OCI-LY7 (cell line): ENCODE results near the gene GLS. TPM values are rescaled to one million over a fixed set of nuclear protein-coding genes. Genes with fewer than 3 reads are reported as not detected.

Experiments
- BruUV-seq: library from RNA; stranded (reverse); fragments of 400-500 nt; replicated peaks from 2 replicates; lab custom pipeline; 2021; lab: Mats Ljungman, UMichigan
- CTCF ChIA-PET: fragments of 300-600 bp; sonication (Branson Sonifier 250); formaldehyde crosslinking; loops from one replicate; lab custom pipeline; 2022; ENCODE audit warnings: antibody characterized with exemption; ENCODE audit not compliant: unreplicated experiment; lab: Charles Lee
- POLR2A ChIA-PET: fragments of 300-600 bp; sonication (Branson Sonifier 250); formaldehyde crosslinking; loops from one replicate; lab custom pipeline; 2022; ENCODE audit warnings: antibody characterized with exemption; lab: Charles Lee
- DNase-seq: peaks from one replicate; pipeline ENCODE4 v3.0.0-alpha.2; 2015; ENCODE audit warnings: low spot score
- H2AFZ ChIP-seq: fragments of 200-600 bp; sonication (generic), shearing (Covaris generic); 2 replicates; pipeline ENCODE4 v1.6.1; 2014; ENCODE audit warnings: mild to moderate bottlenecking, antibody characterized with exemption, low read length, moderate library complexity
- H3K27ac ChIP-seq: fragments of 200-600 bp; sonication (generic); 2 replicates; pipeline ENCODE4 v1.5.1; 2014; ENCODE audit warnings: mixed run types, low read depth, mild to moderate bottlenecking, moderate library complexity, low read length, inconsistent platforms; ENCODE audit not compliant: poor library complexity, severe bottlenecking
- H3K36me3 ChIP-seq: fragments of 200-600 bp; sonication (generic); 2 replicates; pipeline ENCODE4 v1.6.1; 2014; ENCODE audit warnings: mild to moderate bottlenecking, antibody characterized with exemption, low read length, moderate library complexity, mixed read lengths; ENCODE audit not compliant: insufficient read depth
- H3K4me1 ChIP-seq: fragments of 200-600 bp; sonication (generic); 2 replicates; pipeline ENCODE4 v1.5.1; 2014; ENCODE audit warnings: mild to moderate bottlenecking, low read length; ENCODE audit not compliant: insufficient read depth, poor library complexity, severe bottlenecking
- H3K4me2 ChIP-seq: fragments of 200-600 bp; sonication (generic); 2 replicates; pipeline ENCODE4 v1.6.1; 2014; ENCODE audit warnings: mild to moderate bottlenecking, low read length
- H3K4me3 ChIP-seq: fragments of 200-600 bp; sonication (generic); 2 replicates; pipeline ENCODE4 v1.5.1; 2014; ENCODE audit warnings: mild to moderate bottlenecking, low read depth, low read length; ENCODE audit not compliant: poor library complexity, severe bottlenecking
- H3K79me2 ChIP-seq: fragments of 200-600 bp; sonication (generic); 2 replicates; pipeline ENCODE4 v1.6.1; 2016; ENCODE audit warnings: low read depth, mild to moderate bottlenecking, low read length, moderate library complexity, mixed read lengths; ENCODE audit not compliant: insufficient read depth
- H3K9me2 ChIP-seq: fragments of 200-600 bp; sonication (generic); 2 replicates; pipeline ENCODE4 v1.6.1; 2016; ENCODE audit warnings: mild to moderate bottlenecking, low read length, mixed read lengths; ENCODE audit not compliant: insufficient read depth
- H3K9me3 ChIP-seq: fragments of 200-600 bp; sonication (generic); 2 replicates; pipeline ENCODE4 v1.6.1; 2014; ENCODE audit warnings: mild to moderate bottlenecking, mixed run types, low read length, mixed read lengths
- H4K20me1 ChIP-seq: fragments of 200-600 bp; sonication (generic); 2 replicates; pipeline ENCODE4 v1.6.1; 2014; ENCODE audit warnings: mild to moderate bottlenecking, antibody characterized with exemption, low read length, moderate library complexity, mixed read lengths; ENCODE audit not compliant: insufficient read depth
- CTCF ChIP-seq: fragments of 200-600 bp; sonication (generic); conservative IDR thresholded peaks from 2 replicates; pipeline ENCODE4 v1.5.1; 2014; ENCODE audit warnings: mild to moderate bottlenecking, antibody characterized with exemption, low read length, moderate library complexity, mixed read lengths
- EZH2phosphoT487 ChIP-seq: fragments of 200-600 bp; sonication (generic); IDR thresholded peaks from 2 replicates; pipeline ENCODE4 v1.6.1; 2018; ENCODE audit warnings: low read depth, borderline replicate concordance, mild to moderate bottlenecking, mixed run types, antibody characterized with exemption, low read length, moderate library complexity, mixed read lengths
- intact Hi-C: fragments of 100-400 bp; cut with micrococcal nuclease; formaldehyde crosslinking; loops from one replicate; pipeline ENCODE4 v1.10.0; 2022; ENCODE audit not compliant: unreplicated experiment
- total RNA-seq, 2 experiments: library from RNA; depleted of rRNA in 1 of 2; stranded (reverse); fragments of >200 nt in 1 of 2; shearing (Covaris generic) in 1 of 2; gene quantifications; 2 replicates each; pipeline ENCODE4 v1.2.3, GENCODE V29; 2014 to 2022

GLS gene
- total RNA-seq, 2 experiments from 2014 or later, result 102 to 103 TPM

- Histone ChIP-seq H3K79me2 (no peaks in the 10 kb centered on the region), H3K27ac (no peak overlapping the region), H3K9me3 (no peaks in the 10 kb centered on the region), H3K36me3 (peaks cover 89% of the 10 kb centered on the region), H3K4me2 (no peak overlapping the region), H3K4me1 (no peaks in the 10 kb centered on the region), H4K20me1 (no peaks in the 10 kb centered on the region), H3K4me3 (no peak overlapping the region), H2AFZ (no peak overlapping the region), H3K9me2 (no peaks in the 10 kb centered on the region)
- TF ChIP-seq EZH2phosphoT487 (no peak), CTCF (peak; percentile 86)
- intact Hi-C loops, result loop anchor here (1.0 kb wide), 1 partner anchor 34 kb away; no protein-coding TSS in a partner anchor
- no TSS peak for BruUV-seq
- POLR2A ChIA-PET, result interaction anchor here (0.5 to 0.6 kb wide), 2 partner anchors 24 to 330 kb away, joined by 3 to 4 read pairs; no protein-coding TSS in a partner anchor
- peak; percentile 55 for DNase-seq
- CTCF ChIA-PET, result no interaction called here
These were observed 115.8 kb downstream of the GLS start for GRCh38 chr2:190996338-190996946.

GRCh38 chr2:190996947-190997346 lies 116.3 kb downstream of the GLS start:
- H3K4me3 ChIP-seq, result no peak overlapping the region
- no peaks in the 10 kb centered on the region for H4K20me1 ChIP-seq
- H3K27ac ChIP-seq, result no peak overlapping the region
- H3K79me2 ChIP-seq, result no peaks in the 10 kb centered on the region
- no peaks in the 10 kb centered on the region for H3K9me2 ChIP-seq
- DNase-seq, result no peak
- H3K4me1 ChIP-seq, result no peaks in the 10 kb centered on the region
- POLR2A ChIA-PET, result interaction anchor here (0.6 kb wide), 1 partner anchor 416 kb away, joined by 3 read pairs; no protein-coding TSS in a partner anchor
- no peak overlapping the region for H2AFZ ChIP-seq
- TF ChIP-seq CTCF (no peak), EZH2phosphoT487 (no peak)
- CTCF ChIA-PET, result no interaction called here
- H3K4me2 ChIP-seq, result no peak overlapping the region
- H3K36me3 ChIP-seq, result peaks cover 92% of the 10 kb centered on the region
- BruUV-seq, result no TSS peak
- intact Hi-C loops, result loop anchor here (1.0 kb wide), 1 partner anchor 33 kb away; no protein-coding TSS in a partner anchor
- H3K9me3 ChIP-seq, result no peaks in the 10 kb centered on the region

- no TSS peak for BruUV-seq
- no peaks in the 10 kb centered on the region for H3K79me2 ChIP-seq
- H3K4me3 ChIP-seq, result no peak overlapping the region
- TF ChIP-seq EZH2phosphoT487, result no peak
- TF ChIP-seq CTCF, result no peak
- DNase-seq, result no peak
- H3K4me2 ChIP-seq, result no peak overlapping the region
- H3K9me3 ChIP-seq, result no peaks in the 10 kb centered on the region
- POLR2A ChIA-PET, result interaction anchor here (0.5 to 0.6 kb wide), 2 partner anchors 146 to 417 kb away, joined by 3 read pairs; no protein-coding TSS in a partner anchor
- H3K4me1 ChIP-seq, result no peaks in the 10 kb centered on the region
- peaks cover 92% of the 10 kb centered on the region for H3K36me3 ChIP-seq
- H3K27ac ChIP-seq, result no peak overlapping the region
- H2AFZ ChIP-seq, result no peak overlapping the region
- CTCF ChIA-PET, result no interaction called here
- intact Hi-C loops, result no loop called here
- no peaks in the 10 kb centered on the region for H4K20me1 ChIP-seq
- no peaks in the 10 kb centered on the region for H3K9me2 ChIP-seq
These were observed 117.0 kb downstream of the GLS start for GRCh38 chr2:190997526-190998113.
